Measurements from ENCODE around the gene SPATC1L.

The SPATC1L gene

GRCh38 chr21:46131838-46132651 is 52.2 kb downstream of the SPATC1L start:
- DNase-seq (ENCODE audit: low read depth) = no peak

GRCh38 chr21:46131588-46131837 is 52.7 kb downstream of the SPATC1L start:
- DNase-seq (ENCODE audit: low read depth) = no peak

- DNase-seq (ENCODE audit: low read depth) = no peak
Measured at GRCh38 chr21:46130831-46131587, 53.2 kb downstream of the SPATC1L start.

- DNase-seq (ENCODE audit: low read depth) = no peak
Measured at GRCh38 chr21:46129846-46130651, 54.2 kb downstream of the SPATC1L start.

GRCh38 chr21:46128933-46129571 is 55.2 kb downstream of the SPATC1L start:
- DNase-seq (ENCODE audit: low read depth) = no peak

- no peak for DNase-seq (ENCODE audit: low read depth)
Measured at GRCh38 chr21:46128106-46128932, 55.9 kb downstream of the SPATC1L start.

- DNase-seq (ENCODE audit: low read depth) = no peak
Measured at GRCh38 chr21:46127239-46128105, 56.8 kb downstream of the SPATC1L start.

GRCh38 chr21:46126309-46127238 is 57.7 kb downstream of the SPATC1L start:
- no peak for DNase-seq (ENCODE audit: low read depth)

GRCh38 chr21:46125846-46126301 is 58.4 kb downstream of the SPATC1L start:
- no peak for DNase-seq (ENCODE audit: low read depth)

- no peak for DNase-seq (ENCODE audit: low read depth)
Measured at GRCh38 chr21:46124926-46125845, 59.1 kb downstream of the SPATC1L start.

GRCh38 chr21:46124083-46124925 is 60.0 kb downstream of the SPATC1L start:
- DNase-seq (ENCODE audit: low read depth) = no peak

- no peak for DNase-seq (ENCODE audit: low read depth)
Measured at GRCh38 chr21:46122758-46123683, 61.2 kb downstream of the SPATC1L start.

GRCh38 chr21:46122237-46122671 is 62.0 kb downstream of the SPATC1L start:
- no peak for DNase-seq (ENCODE audit: low read depth)

- DNase-seq (ENCODE audit: low read depth) = no peak
Measured at GRCh38 chr21:46121286-46122221, 62.7 kb downstream of the SPATC1L start.
